UCSD-AML1 (cell line): Measurements from ENCODE around the gene KIAA1958.

ENCODE experiments used
- DNase-seq: peaks from one replicate; lab custom pipeline; 2025; ENCODE audit not compliant: unreplicated experiment; lab: John Stamatoyannopoulos, UW

The KIAA1958 gene

GRCh38 chr9:112527959-112528358 lies 41.3 kb downstream of the KIAA1958 start:
- DNase-seq = no peak

DNA sequence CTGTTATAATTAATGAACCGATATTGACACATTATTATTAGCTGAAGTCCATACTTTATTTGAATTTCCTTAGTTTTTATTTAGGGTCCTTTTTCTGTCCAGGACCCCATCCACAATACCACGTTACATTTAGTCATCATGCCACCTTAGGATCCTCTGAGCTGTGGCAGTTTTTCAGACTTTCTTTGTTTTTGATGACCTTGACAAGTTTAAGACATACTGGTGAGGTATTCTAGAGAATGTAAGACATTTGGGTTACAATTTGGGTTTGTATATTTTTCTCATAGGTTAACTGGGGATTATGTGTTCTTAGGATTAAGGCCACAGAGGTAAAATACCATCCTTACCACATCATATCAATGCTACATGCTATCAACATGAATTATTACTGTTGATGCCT lies 42.7 kb downstream of the KIAA1958 start:
- DNase-seq = no peak

DNA sequence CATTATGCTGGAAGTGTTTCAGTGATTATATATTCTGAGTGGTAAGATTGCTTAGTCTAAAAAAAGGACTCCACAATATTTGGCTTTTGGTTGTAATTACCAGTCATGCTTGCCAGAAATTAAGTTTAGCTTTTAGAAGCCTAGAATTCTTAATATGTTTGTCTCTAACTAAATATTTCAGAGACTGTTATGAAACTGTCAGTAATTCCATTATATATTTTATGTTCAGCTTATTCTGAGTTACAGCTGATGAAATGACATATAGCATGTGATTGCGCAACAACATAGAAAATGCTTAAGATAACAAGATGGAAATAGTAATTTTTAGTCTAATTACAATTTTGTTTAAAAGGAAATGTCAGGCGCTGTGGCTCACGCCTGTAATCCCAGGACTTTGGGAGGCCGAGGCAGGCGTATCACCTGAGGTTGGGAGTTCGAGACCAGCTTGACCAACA lies 44.2 kb downstream of the KIAA1958 start:
- DNase-seq = no peak

DNA sequence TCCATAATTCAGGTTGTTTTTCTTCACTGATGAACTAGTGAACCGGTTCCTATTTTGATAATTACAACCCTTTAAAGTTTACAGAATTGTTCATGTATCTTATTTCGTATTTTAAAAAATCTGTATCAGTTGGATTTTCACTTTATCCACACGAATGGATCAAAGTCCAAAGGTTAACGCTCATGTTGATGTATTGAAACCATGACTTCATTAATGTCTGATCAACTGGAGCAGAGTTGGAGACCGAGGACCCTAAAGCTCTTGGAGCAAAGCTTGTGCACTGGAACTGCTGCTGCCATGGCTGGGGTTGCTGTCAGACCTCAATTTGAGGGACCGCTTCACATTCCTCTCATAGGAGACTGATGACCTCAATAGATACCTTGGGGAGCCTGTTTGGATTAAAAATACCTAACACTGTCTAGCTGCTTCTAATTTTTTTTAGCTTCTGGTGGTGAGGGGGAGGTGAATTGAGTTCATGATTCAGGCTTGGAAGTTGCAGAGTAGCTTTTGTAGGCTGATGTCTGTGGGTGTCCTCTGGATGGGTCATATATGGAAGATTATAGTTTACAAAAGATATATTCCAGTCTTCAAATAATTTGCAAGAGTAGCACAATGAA lies 45.1 kb downstream of the KIAA1958 start:
- DNase-seq = no peak

- DNase-seq = no peak
Observed at GRCh38 chr9:112532427-112532826, 45.8 kb downstream of the KIAA1958 start.

DNA sequence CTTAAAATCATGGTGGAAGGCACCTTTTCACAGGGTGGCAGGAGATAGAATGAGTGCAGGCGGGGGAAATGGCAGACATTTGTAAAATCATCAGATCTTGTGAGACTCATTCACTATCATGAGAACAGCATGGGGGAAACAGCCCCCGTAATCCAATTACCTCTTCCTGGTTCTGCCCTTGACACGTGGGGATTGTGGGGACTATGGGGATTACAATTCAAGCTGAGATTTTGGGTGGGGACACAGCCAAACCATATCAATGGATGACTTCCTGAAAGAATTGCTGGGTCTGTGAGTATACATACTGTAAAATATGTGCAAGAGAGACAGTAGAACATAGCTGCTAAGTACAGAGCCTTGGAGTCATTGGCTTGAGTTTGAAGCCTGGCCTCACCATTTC lies 47.0 kb downstream of the KIAA1958 start:
- DNase-seq = no peak

DNA sequence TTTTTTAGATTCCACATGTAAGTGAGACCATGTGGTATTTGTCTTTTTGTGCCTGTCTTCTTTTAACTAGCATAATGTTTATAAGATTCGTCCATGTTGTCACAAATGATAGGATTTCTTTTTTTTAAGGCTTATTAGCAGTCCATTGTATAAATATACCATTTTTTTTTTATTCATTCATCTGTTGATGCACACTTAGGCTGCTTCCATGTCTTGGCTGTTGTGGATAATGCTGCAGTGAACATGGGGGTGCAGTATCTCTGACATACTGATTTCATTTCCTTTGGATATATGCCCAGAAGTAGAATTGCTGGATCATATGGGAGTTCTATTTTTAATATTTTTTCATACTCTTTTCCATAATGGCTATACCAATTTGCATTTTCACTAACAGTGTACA lies 48.7 kb downstream of the KIAA1958 start:
- DNase-seq = no peak

DNA sequence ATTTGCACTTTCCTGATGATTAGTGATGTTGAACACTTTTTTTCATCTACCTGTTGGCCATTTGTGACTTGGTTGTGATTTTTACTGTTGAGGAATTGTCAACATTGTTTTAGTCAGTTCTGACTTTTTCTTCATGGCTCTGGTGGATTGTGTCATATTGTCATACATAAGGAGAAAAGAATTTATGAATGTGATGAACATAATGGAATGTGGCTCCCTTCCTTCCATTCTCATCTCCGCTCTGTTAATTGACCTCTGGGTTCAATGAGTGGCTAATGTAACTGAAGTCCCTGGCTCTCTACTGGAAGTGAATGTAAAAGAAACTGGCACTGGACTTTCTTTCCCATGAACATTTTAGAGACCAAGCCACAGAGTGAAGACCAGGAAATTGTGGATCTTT lies 49.2 kb downstream of the KIAA1958 start:
- no peak for DNase-seq

DNA sequence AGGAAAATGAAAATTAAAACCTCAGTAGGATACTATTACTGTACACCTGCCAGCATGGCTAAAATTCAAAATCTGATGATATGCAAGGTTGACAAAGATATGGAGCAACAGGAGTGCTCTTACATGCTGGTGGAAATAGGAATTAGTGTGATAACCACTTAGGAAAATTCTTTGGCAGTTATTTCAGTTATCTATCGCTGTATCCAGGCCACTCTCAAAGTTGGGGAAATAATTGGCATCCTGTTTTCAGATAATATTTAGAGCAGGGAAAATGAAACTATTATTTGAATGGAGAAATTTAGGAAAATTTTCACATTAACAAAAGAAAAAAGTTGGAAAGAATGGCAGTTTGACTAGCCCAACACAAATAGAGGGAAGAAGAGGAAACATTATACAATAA lies 50.9 kb downstream of the KIAA1958 start:
- DNase-seq = no peak

DNA sequence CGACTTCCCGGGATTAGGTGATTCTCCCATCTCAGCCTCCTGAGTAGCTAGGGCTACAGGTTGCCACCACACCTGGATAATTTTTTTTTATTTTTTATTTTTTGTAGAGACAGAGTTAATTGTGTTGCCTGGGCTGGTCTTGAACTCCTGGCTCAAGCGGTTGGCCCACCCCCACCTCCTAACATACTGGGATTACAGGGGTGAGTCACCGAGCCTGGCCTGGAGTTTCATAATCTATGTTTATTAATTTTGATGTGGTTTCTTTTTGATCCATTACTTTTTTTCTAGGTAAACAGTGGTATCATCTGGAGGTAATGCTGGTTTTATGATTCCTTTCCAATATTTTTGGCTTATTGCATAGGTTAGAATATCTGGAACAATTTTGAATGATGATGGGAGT lies 54.2 kb downstream of the KIAA1958 start:
- no peak for DNase-seq

GRCh38 chr9:112541685-112542084 lies 55.1 kb downstream of the KIAA1958 start:
- no peak for DNase-seq

- no peak for DNase-seq
Observed at GRCh38 chr9:112542593-112543292, 56.1 kb downstream of the KIAA1958 start.

- DNase-seq = no peak
Observed at GRCh38 chr9:112544477-112544876, 57.9 kb downstream of the KIAA1958 start.

DNA sequence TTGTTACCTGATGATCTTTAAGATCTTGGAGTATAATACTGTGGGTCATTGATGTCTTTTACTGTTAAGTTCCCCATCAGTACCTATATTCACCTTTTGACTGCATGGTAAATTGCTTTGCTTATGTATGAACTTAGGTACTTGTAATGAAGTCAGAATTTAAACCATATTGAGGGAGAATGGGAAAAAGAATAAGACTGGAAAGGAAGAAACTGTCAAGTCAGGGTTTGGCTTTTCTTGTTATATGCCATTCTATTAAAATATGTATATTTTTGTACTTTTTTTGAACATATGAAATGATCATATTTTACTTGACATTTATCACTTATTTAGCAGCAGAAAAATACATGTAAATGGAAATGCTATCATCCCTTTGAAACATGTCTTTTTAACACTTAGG lies 58.6 kb downstream of the KIAA1958 start:
- DNase-seq = no peak

- no peak for DNase-seq
Observed at GRCh38 chr9:112546149-112547012, 59.8 kb downstream of the KIAA1958 start.

DNA sequence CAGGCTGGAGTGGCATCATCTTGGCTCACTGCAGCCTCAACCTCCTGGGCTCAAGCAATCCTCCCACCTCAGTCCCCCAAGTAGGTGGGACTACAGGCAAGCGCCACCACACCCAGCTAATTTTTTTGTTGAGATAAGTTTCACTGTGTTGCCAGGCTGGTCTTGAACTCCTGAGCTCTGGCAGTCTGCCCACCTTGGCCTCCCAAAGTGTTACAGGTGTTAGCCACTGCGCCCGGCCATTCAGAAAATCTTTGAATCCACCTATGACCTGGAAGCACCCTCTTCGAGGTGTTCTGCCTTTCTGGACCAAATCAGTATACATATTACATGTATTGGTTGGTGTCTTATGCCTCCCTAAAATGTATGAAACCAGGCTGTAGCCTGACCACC lies 61.4 kb downstream of the KIAA1958 start:
- DNase-seq = no peak

DNA sequence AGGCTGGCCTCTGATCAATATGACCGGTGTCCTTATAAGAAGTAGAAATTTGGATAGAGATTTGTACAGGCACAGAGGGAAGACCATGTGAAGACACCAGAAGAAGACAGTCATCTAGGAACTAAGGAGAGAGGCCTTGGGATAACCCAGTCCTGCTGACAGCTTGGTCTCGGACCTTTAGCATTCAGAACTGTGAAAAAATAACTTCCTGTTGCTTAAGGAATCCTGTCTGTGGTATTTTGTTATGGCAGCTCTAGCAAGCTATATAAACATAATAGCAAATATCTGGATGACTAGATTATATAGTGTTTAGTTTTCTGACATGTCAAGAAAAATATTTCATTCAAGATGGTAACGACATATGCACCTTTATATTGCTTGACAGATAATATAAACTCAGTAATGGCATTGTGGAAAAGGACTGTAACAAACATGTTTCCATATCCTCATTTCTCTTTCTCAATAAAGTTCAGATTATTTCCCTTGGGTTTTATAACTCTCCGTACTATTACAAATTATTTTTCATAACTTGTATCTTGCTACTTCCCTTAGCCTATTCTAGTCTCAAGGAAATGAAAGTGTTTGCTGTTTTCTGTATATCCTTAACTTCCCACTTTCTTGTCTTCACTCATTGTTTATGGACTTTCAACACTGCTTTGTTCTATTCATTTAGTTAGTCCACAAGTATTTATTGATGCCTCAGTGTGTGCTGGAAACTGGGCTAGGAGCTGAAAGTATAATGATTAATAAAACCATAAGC lies 62.4 kb downstream of the KIAA1958 start:
- no peak for DNase-seq

DNA sequence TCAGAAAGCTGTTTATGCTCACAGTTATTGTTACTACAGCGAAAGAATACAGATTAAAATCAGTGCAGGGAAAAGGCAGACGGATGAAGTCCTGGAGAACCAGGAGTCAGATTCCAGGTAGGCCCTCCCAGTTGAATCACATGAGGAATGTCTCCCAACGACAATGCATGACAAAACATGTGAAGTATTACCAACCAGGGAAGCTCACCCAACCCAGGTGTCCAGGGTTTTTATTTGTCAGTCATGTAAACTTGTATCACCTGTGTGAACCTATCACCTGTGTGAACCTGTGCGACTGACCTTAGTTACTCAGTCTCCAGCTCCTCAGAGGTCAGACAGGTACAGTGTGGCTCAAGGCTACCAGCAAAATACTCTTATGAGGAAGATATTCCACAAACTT lies 63.9 kb downstream of the KIAA1958 start:
- DNase-seq = no peak

DNA sequence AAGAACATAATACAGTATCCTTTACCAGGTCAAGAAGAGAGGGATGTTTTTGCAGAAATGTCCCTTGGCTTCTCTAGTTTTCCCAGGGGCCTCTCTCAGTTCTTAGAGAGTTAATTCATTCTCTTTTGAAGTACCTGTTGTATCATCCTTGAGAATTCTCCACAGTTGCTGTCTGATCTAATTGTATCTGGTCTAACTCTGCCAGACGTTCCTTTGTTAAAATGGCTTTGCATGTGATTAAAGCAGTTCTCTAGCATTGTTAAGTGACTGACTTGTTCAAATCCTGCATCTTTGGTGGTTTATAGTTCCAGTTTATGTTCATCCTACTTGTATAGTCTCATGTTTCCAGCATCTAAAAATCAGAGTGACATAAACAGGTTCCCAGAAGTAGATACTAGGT lies 65.0 kb downstream of the KIAA1958 start:
- DNase-seq = no peak

- DNase-seq = no peak
Observed at GRCh38 chr9:112552229-112553056, 65.8 kb downstream of the KIAA1958 start.
